ENCODE data around the gene IGFALS.

IGFALS gene

DNA sequence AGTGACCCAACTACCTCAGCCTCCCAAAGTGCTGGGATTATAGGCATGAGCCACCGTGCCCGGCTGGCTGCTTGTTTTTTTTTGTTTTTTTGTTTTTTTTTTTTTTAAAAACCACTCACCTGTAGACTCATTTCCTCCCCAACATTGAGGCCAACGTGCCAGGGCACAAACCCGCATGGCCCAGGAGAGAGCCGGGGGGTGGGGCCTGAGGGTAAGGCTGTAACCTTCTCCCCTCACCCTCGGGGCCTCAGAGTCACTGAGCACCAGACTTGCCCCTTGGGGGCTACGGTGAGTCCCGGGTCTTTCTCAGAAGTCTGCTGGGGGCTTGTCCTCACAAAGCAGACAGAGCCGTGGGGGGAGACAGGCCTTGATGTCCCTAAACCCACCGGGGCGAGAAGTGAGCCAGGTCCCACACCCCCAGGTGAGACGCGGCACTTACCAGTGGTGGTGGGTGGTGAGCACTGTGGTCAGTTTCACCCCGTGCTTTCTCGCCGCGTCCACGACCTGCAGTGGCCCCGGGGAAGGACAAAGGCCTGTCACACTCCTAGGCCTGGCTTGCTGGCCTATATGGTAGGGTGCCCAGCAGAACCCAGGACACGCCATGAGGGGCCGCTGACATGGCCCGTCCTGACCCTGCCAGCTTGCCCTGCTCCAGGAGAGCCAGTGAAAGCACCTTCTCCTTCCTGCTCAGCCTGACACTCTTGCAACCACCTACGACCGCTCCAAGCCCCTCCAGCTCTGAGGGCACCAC lies 28.5 kb upstream of the IGFALS start:
- DNase-seq (ENCODE audit: low read depth), result no peak
- TF ChIP-seq, protein P1, sequence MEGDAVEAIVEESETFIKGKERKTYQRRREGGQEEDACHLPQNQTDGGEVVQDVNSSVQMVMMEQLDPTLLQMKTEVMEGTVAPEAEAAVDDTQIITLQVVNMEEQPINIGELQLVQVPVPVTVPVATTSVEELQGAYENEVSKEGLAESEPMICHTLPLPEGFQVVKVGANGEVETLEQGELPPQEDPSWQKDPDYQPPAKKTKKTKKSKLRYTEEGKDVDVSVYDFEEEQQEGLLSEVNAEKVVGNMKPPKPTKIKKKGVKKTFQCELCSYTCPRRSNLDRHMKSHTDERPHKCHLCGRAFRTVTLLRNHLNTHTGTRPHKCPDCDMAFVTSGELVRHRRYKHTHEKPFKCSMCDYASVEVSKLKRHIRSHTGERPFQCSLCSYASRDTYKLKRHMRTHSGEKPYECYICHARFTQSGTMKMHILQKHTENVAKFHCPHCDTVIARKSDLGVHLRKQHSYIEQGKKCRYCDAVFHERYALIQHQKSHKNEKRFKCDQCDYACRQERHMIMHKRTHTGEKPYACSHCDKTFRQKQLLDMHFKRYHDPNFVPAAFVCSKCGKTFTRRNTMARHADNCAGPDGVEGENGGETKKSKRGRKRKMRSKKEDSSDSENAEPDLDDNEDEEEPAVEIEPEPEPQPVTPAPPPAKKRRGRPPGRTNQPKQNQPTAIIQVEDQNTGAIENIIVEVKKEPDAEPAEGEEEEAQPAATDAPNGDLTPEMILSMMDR (IDR thresholded peaks at IDR 0.05; ENCODE audit: low read depth, low read length, missing control alignments), result no peak
- no peak overlapping the region for H3K4me3 ChIP-seq (ENCODE audit: low read depth, low read length)

DNA sequence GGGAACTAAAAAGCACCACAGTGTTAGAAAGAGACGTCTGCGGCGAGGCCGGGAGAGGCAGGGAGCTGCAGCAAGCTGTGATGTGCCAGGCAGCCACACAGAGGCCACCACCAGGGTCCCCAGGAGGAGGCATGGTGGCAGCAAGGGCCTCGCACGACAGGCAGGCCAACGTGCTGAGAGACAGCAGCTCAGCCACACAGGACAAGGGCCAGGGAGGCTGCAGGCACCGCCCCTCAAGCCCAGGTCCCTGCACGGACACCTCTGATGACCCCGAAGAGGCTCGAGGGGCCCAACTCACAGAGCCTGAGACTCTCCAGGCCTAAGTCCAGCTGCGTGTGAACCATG lies 27.4 kb upstream of the IGFALS start:
- TF ChIP-seq, protein P1 (IDR thresholded peaks at IDR 0.05; ENCODE audit: low read depth, low read length, missing control alignments), result no peak
- no peak for DNase-seq (ENCODE audit: low read depth)
- no peak overlapping the region for H3K4me3 ChIP-seq (ENCODE audit: low read depth, low read length)

DNA sequence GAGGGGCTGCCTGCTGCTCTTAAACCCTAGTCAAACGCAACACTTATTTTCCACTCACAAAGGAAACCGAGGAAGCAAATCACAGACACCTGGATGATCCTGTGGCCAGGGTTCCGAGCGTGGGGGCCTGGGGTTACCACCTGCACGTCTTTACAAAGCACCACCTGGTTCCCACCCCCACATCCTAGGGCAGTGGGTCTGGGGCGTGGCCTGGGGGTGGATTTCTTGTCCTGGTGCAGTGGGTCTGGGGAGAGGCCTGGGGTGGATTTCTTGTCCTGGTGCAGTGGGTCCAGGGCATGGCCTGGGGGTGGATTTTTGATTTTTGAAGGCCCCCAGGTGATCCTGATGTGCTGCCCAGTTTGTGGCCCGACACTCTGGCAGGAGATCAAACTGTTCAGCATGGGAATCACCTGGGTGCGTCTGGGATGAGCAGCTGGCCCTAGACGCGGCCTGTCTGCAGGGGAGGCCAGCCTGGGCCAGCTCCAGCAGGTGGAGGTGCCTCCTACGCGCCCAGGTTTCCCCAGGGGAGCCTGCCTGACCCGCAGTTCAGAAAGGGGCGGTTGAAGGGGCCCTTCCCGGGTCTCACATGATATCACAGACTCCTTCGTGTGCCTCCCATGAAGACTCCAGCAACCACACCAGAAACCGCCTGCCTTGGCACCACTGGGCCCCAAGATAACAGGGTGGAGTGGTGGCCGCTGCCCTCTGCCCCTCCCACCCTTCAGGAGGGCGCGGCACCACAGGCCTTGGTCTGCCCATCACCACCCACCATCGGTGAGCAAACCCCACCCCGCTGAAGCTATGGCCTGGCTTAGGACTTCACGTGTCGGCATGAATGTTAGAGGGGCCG lies 26.8 kb upstream of the IGFALS start:
- TF ChIP-seq, protein P1 (IDR thresholded peaks at IDR 0.05; ENCODE audit: low read depth, low read length, missing control alignments), result no peak
- no peak for DNase-seq (ENCODE audit: low read depth)
- no peak overlapping the region for H3K4me3 ChIP-seq (ENCODE audit: low read depth, low read length)

DNA sequence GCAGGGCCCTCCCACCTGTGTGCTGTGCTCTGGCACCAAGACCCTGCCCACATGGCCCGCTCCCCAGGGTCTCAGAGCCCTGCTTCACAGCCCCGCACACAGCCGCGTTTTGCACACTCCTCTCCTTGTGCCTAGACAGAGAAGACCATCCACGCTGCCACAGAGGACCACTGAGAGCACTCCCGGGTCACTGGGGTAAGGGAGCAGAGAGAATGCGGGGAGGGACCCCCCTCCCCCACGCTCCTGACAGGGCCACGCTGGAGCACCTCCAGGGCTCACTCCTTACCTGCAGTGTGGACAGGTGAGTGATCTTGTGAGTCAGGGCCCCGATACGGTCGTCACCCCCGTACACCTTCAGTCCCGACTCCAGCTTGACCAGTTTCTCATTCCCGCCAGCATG lies 26.1 kb upstream of the IGFALS start:
- H3K4me3 ChIP-seq (ENCODE audit: low read depth, low read length), result no peak overlapping the region
- TF ChIP-seq, protein P1 (IDR thresholded peaks at IDR 0.05; ENCODE audit: low read depth, low read length, missing control alignments), result no peak
- DNase-seq (ENCODE audit: low read depth), result no peak

DNA sequence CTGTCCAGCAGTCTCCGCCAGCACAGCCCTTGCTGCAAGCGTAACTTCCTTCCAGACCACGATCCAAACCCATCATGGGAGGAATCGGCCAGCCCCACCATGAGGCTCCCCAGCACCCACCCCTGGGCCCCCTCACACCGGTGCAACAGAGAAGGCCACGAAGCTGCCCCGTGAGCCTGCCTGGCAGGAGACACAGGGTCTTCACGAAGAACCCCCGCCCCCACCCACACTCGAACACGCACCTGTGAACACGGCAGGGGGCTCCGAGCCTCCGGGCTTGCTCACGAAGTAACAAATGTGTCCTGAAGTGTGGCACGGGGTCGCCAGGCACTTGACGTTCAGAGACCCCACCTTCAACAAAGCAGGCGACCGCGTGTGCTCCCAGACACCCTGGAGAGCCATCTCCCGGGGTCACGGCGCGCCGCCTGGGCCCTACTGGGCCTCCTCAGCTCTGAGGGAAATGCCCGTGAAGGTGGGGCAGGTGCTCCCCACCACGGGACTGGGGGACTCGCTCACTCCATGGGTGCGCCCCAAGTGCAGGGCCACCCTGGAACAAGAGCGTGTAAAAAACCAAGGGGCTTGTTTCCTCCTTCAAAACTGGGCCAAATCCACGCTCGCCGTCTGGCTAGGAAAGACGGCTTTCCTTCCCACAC lies 25.5 kb upstream of the IGFALS start:
- DNase-seq (ENCODE audit: low read depth), result no peak
- TF ChIP-seq, protein P1 (IDR thresholded peaks at IDR 0.05; ENCODE audit: low read depth, low read length, missing control alignments), result no peak
- no peak overlapping the region for H3K4me3 ChIP-seq (ENCODE audit: low read depth, low read length)

DNA sequence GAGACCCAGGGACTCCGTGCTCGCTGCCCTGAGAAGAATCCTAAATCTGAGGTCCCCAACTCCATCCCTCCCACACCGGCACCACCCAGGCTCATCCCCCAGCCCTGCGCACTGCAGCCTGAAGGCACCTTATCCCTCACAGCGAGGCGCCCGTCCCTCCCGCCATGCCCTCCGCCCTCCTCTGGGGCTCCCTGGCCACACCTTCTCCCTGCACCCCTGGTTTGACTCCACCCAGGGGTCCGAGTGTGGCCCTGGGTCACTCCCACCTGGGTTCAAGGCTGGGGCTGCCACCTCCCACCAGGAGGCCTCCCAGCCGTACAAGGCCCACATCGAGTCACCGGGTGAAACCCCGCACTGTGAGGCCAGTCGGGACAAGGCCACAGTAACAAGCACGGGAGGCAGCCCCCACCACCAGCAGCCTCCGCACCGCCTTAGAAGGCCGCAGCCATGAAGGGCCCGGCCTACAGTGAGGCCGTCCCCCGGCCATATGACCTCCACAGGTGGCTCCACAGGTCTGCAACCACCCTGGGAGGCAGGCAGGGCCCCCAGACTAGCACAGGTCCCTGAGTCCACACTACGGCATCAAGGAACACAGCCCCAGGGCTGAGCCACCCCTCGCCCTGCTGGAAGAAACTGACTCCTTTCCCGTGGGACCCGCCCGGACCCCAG lies 24.8 kb upstream of the IGFALS start:
- H3K4me3 ChIP-seq (ENCODE audit: low read depth, low read length), result no peak overlapping the region
- TF ChIP-seq, protein P1 (IDR thresholded peaks at IDR 0.05; ENCODE audit: low read depth, low read length, missing control alignments), result no peak
- no peak for DNase-seq (ENCODE audit: low read depth)
